Measurements from ENCODE around the gene GMPPA.

The GMPPA gene

GRCh38 chr2:219486380-219486959 is 12.2 kb upstream of the GMPPA start:
- ATAC-seq (no peak), DNase-seq (no peak)

- DNase-seq = no peak
- no peak for ATAC-seq
Measured at GRCh38 chr2:219488149-219488843, 10.4 kb upstream of the GMPPA start.

DNA sequence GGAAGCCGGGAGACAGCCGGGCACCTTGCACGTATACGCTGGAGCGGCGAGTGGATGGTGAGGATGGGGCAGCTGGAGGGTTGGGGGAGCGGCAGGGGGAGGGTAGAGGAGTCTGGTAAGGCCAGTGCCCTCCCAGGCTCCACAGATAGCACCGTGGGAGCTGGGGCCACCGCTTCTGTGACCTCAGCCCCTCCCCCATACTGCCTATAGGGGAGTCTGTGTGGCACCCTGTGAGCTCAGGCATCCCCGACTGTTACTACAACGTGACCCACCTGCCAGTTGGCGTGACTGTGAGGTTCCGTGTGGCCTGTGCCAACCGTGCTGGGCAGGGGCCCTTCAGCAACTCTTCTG is 9.9 kb upstream of the GMPPA start:
- ATAC-seq (no peak), DNase-seq (no peak)

- DNase-seq = no peak
- no peak for ATAC-seq
Measured at GRCh38 chr2:219489315-219489714, 9.4 kb upstream of the GMPPA start.

GRCh38 chr2:219490186-219490585 is 8.5 kb upstream of the GMPPA start:
- ATAC-seq = no peak
- no peak for DNase-seq

GRCh38 chr2:219490600-219491130 is 8.0 kb upstream of the GMPPA start:
- ATAC-seq (no peak), DNase-seq (no peak)

DNA sequence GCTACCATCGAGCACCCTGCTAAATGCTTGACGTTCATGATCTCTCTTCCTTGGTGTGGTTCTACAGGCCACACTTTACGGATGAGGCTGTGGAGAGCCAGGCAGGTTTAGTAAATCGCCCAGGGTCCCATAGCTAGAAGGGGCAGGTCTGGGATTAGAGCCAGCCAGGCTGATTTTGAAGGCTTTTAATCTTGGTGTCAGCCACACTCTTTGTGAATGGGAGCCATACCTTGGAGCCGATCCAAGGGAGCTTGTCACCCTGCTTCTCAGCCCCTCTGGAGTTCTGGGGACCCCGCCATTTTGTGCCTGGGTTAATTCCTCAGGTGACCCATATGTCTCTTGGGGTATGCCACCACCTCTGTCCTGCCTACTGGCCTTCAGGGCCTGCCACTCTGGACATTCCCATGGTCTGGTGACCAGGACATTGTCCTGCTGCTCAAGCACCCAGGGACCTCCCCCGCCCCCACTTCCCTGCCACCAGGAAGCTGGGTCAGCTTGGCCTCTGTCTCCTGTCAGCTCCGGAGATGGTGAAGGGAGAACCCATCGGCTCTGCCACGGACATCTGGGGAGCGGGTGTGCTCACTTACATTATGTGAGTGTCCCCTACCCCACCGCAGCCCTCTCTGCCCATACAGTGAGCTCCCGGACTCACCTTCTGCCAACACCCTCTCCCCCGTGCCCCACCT is 7.3 kb upstream of the GMPPA start:
- ATAC-seq (no peak), DNase-seq (no peak)

DNA sequence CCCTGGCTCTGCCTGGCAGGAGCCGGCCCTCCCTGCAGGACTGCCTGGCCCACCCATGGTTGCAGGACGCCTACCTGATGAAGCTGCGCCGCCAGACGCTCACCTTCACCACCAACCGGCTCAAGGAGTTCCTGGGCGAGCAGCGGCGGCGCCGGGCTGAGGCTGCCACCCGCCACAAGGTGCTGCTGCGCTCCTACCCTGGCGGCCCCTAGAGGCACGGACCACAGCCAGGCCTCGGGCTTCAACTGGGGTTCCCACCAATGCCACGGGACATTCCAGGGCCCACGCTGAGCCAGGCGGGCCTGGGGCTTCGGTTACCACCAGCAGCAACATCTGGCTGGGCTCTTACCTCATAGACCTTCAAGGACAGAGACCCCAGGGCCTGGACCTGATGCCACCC is 6.1 kb upstream of the GMPPA start:
- DNase-seq = no peak
- ATAC-seq = no peak

GRCh38 chr2:219493086-219493485 is 5.6 kb upstream of the GMPPA start:
- no peak for DNase-seq
- no peak for ATAC-seq

DNA sequence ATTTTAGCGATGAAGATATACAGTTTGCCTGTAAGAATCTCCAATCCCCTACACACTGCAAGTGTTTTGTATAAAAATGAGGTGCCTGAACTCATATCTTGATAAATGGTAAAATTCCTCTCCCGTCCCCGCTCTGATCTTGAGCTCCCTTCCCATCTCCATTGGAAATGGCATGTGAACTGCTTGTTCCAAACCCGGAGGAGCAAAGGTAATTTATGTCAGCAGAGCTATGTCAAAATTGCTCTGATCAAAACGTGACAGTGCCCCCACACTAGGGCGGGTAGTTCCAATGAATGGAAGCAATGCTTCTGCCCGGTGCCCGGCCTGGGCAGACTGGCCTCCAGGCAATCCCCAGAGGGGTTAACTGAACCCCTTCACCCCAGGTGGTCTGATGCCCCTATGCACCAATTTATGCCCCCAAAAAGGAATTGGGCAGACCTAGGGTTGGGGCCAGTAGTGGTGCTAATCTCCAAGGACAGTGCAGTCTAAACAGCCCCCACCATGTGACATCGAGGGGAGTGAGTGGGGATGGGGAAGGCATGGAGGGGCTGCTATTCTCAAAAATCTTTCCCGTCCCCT is 3.6 kb upstream of the GMPPA start:
- ATAC-seq (no peak), DNase-seq (no peak)

GRCh38 chr2:219495531-219496122 is 3.1 kb upstream of the GMPPA start:
- ATAC-seq = peak; percentile 14
- peak; percentile 73 for DNase-seq

DNA sequence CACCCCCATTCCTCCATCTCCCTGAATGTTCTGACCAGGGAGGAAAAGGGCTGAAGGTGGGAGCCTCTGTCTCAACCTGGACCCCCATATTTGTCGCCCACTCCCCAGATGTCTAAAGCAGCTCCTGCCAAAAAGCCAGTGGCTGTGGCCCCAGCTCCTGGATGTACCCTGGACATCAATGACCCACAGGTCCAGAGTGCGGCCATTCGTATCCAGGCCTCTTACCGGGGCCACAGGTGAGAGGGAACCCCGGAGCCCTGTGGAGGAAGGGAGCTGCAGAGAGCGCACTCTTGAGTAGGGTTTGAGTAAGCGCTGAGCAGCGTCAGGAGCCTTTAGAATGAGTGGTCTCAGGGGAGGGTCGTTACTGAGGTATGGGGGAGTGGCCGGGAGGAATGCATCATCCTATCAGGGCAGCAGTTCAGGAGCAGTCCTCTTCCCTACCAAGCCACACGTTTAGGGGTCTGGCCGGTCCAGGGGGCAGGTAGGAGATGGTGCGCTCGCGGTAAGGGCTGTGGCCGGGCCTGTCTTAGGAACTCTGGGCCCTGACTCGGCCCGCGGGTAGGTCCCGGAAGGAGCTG is 2.4 kb upstream of the GMPPA start:
- no peak for ATAC-seq
- no peak for DNase-seq

DNA sequence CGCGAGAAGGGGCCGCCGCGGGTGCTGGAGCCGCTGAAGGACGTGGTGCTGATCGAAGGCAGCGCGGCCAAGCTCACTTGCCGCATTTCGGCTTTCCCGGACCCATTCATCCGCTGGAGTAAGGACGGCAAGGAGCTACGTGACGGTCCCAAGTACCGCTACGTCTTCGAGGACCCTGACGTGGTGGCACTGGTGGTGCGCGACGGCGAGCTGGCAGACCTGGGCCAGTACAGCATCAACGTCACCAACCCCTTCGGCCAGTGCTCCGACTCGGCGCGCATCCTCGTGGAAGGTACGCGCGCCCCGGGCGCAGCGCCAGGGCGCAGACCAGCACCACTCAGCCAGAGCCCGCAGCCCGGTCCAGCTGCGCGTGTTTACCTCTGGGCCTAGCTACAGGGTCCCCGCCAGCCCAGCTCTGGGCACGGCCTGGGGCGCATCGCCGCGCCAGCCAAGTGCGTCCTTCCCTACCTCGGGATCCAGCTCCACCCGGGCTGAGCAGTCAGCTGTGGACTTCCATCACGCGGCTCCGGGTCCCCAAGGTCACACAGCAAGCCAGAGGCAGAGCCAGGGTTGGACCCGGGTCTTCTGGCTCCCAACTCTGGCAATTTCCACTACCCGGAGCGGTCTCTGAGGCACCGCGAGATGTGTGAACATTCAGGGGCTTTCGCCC is 1.7 kb upstream of the GMPPA start:
- ATAC-seq (no peak), DNase-seq (no peak)

DNA sequence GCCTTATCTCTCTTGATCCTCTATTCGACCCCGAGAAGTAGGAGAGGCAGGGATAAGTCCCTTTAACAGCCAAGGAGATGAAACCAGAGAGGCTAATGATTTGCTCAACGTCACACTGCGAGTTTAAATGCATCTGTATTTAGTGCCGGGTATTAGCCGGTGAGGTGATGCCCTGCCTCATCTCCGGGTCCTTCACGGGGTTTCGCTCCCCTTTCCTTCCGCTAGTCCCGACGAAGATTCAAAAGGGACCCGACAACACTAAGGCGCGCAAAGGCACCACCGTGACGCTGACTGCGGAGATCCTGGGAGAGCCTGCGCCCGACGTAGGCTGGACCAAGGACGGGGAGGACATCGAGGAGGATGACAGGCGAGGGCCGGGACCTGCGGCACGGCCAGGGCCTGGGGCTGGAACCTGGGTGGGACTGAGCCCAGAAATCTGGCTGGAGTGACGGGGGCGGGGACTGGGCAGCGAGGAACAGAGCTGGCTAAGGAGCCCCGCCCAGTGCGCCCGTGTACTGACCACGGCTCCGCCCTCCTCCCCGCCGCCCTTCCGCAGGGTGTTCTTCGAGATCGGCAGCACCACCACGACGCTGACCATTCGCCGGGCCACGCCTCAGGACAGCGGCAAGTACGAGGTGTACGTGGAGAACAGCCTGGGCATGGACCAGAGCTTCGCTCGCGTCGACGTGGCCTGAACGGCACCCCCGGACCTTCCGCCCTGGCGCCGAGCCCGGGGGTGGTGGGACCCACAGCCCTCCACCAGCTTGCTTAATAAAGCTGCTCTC is 1.0 kb upstream of the GMPPA start:
- DNase-seq (peak; percentile 55), ATAC-seq (no peak)

DNA sequence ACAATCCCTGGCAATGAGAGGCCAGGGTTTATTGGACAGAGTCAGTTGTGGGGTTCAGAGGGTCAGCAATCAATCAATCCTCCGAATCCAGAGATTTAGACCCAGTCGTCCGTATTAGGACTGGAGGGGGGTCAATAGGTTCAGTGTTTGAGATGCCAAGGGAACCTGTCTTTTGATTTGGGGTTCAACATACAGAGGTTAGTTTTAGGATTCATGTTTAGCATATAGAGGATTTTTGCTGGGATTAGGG is 292 bp downstream of the GMPPA start:
- no peak for DNase-seq
- ATAC-seq = no peak

DNA sequence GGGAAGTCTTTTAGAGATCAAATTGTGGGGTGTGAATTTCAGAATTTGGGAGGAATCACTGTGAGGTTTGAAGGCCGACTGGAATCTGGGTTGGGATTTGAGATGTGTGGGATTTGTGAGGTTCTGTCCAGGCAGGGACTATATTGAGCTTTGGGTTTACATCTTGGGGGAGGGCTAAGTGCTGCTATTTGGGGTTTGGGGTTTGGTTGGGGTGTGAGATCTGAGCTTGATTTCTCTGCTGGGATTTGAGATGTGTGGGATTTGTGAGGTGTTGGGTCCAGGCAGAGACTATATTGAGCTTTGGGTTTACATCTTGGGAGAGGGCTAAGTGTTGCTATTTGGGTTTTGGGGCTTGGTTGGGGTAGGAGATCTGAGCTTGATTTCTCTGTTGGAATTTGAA is 864 bp downstream of the GMPPA start:
- DNase-seq (no peak), ATAC-seq (no peak)

DNA sequence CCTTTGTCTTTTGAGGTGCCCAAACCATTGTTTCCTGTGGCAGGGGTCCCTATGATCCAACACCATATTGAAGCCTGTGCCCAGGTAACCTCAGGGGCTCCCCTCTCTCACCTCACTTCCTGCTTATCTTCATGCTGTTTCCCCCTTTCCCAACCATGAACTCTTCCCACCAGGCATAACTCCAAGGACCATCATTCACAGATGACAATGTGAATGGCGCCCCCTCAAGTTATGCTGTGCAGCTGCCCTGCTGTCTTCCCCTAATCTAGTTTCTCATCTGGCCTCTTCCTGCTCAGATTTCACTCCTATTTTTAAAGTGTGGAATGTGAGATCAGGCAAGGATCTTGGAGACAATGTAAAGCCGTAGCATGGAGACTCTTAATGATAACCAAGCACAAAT is 1.4 kb downstream of the GMPPA start:
- ATAC-seq = no peak
- DNase-seq = no peak

GRCh38 chr2:219501849-219502248 is 3.2 kb downstream of the GMPPA start:
- no peak for DNase-seq
- no peak for ATAC-seq

GRCh38 chr2:219502618-219503017 is 3.9 kb downstream of the GMPPA start:
- no peak for ATAC-seq
- no peak for DNase-seq

DNA sequence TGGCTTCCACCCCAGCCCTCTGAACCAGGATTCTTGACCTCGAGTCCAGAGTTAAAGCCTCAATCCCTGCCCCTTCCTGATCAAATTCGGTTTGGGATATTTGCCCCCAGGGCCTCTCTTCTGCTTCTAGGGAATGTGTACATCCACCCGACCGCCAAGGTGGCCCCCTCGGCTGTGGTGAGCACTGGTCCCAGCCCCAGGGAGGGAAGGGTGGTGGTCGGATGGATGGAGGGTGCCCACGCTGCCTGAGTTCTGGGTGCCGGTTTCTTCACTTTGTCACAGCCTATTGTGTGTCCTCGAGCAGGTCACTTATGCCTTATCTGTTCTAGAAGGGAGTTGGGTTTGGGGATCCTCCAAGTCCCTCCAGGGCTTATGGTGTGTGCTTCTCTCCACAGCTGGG is 6.9 kb downstream of the GMPPA start:
- no peak for DNase-seq
- no peak for ATAC-seq

- DNase-seq = no peak
- no peak for ATAC-seq
Measured at GRCh38 chr2:219506153-219506801, 7.6 kb downstream of the GMPPA start.
